GM18517 (cell line): ENCODE results near the gene TMEM86B.
"Not testable (repeated sequence)": the region's sequence is repeated elsewhere in the genome, so short reads cannot be mapped to it uniquely, and the experiment has no call there.

Experiments used
- ATAC-seq: cut with Tn5 transposase; IDR thresholded peaks from one replicate; pipeline ENCODE4 v1.9.1; 2021; ENCODE audit warnings: mild to moderate bottlenecking, moderate library complexity; ENCODE audit not compliant: unreplicated experiment

The TMEM86B gene

DNA sequence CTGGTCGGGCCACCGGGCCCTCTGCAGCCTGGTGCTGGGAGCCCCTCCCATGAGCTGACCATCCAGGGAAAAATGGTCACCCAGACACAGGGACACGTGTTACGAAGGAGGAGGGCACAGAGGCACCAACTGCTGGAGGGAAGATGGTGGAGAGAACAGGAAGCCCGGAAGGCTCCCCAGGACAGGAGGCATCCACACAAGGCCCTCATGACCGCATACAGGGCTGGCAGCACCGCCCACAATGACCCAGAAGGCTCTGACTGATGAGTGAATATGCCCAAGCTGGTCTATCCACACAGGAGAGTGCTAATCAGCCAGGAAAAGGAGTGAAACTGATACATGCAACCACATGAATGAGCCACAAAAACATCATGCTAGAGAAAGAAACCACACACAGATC, 14.0 kb upstream of the TMEM86B start:
- no peak for ATAC-seq

DNA sequence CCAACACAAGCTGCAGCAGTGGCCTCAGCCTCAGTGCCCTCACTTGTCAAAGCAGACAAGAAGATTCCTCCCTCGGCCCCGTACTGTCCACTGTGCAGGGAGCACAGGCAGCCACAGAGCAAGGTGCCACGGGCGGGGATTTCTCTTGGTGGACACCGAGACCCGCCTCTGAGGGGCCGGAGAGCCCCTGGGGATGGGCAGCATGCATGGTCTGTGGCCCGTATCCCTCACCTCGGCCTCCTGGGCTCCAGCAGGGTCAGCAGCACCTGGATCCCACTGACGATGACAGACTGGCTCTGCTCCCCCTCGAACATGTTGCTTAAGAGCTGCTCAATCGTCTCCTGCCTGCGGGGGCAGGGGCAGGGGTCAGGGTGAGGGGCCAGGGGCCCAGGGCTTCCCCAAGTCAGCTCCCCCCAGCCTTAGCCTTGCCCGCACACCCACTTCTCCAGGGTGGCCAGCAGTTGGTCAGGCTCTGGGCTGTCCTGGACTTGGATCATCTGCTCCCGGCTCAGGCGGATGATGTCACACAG, 13.4 kb upstream of the TMEM86B start:
- no peak for ATAC-seq

DNA sequence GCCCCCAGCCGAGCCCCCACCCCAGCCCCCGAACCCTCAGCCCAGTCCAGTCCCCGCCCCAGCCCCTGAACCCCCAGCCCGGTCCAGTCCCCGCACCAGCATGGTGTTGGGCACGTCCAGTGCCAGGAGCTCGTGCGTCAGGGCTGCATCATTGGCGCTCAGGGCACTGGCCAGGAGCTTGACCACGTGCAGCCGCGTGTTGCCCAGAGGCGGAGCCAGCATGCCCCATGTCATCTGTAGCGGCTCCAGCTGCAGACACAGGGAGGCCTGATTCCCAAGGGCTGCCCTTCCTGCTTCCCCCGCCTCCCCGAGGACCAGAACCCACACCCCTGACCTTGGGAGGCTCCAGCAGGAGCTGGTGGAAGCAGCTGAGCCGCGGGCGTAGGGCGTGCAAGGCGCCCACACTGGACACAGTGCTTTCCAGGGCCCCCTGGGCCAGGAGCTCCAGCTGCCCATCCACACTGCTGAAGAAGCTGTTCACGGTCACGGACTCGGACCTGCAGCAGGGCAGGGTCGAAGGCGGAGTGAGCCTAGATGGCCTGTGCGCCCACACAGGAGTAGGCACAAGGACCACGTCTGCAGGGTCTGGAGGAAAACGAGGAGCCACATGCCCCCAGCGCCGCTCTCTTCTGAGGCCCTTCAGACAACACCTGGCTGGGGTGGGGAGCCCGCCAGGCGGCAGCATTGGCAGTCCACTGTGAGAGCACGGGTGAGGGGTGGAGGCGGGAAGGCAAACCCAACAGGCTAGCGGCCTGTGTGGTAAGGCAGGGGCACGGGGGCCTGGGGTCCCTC, 12.8 kb upstream of the TMEM86B start:
- no peak for ATAC-seq

GRCh38 chr19:55240713-55241020, 12.1 kb upstream of the TMEM86B start:
- ATAC-seq, result no peak

GRCh38 chr19:55239004-55239403, 10.4 kb upstream of the TMEM86B start:
- ATAC-seq, result no peak

DNA sequence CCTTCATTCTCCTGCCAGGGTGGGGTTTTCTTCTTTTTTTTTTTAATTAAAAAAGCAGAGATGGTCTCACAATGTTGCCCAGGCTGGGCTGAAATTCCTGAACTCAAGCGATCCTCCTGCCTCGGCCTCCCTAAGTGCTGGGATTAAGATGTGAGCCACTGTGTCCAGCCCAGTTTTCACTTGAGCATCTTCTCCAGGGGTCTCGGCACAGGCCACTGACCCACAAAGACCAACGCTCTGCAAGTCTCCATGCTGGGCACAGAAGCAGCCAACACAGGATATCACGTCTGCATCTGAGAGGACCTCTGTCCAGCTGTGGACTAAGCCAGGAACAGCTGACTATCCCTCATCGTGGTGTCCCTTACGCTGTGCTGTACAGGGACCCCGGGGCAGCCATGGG, 9.5 kb upstream of the TMEM86B start:
- ATAC-seq, result no peak

DNA sequence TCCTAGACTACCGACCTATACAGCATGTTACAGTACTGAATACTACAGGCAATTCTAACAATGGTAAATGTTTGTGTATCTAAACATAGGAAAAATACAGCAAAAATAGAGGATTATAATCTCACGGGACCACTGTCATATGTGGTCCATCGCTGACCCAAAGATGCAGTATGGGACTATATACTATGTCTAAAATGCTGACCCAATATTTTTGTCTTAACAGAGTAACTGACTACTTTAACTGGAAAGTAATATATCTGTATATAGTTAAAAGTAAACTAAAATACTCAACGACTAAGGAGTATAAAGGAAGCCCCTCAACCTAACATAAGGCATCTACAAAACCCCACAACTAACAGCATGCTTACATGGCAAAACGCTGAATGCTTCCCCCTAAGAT, 4.4 kb upstream of the TMEM86B start:
- ATAC-seq, result no peak

DNA sequence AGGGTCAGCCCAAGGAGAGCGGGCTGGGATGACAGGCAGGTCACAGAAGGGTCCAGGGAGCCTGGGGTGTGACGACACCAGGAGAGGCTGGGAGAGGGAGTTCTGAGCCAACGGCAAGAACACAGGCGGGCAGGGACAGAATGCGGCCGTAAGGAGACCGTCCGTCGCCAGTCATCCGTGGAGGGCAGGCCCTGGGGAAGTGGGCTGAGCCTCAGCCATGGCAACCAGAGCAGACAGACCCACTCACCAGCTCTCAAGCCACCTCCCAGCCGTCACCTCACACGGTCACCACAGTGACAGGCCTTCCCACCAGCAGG, 3.7 kb upstream of the TMEM86B start:
- ATAC-seq, result no peak

DNA sequence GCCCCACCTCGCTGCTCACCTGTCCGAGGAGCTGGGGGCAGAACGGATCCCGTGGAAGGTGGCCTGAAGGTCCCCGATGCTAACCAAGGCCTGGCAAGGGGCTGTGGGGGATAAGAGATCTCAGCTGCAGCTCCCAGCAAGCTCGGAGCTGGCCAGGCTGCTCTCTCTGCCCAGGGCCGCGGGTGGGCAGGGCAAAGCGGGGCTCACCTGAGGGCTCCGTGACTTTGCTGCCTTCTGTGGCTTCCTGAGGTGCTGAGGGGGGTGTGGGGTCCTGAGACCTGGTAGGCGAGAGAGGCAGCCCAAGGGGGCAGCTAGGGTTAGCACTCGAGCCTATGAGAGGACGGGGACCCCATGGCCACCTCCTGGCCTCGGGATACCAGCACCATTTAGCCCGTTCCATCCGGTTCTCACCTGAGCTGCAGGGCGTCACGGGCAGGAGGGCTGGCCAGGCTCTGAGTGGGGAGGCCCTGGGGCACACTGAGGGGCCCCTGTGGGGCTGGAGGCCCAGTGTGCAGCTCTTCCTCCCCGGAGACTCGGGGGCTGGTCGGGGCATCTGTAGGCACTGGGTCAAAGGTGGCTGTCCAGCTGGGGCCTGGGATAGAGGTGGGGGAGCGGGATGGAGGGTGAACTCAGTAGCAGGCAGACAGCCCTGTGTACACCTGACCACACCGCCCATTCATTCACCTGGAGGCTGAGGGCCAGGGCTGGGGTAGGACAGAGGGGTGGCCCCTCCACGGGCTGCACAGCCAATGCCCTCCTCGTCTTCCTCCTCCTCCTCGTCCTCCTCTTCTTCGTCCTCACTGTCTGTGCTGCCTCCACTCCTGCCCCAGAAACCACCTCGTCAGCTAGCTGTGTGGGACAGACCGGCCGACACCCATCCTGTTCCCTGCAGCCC, 3.1 kb upstream of the TMEM86B start:
- no peak for ATAC-seq

- no peak for ATAC-seq
Observed at GRCh38 chr19:55230780-55231179, 2.2 kb upstream of the TMEM86B start.

- no peak for ATAC-seq
Observed at GRCh38 chr19:55230329-55230728, 1.8 kb upstream of the TMEM86B start.

DNA sequence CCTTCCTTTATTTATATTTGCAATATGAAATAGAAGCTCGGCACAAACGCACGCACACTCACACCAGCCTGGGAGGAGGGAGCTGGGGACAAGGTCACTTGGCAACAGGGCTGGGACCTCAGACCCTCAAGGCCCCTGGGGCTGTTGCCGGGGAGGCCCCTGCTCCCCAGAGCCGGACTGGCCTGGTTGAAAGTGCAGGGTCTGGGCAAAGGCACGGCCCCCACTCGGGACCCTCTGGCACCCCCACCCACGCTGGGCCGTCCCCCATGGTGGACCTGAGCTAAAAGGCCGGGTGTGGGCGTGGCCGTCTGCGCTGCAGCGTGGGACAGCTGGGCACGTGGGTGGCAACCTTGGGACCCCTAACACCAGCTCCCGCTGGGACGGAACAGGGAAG, 1.2 kb upstream of the TMEM86B start:
- no peak for ATAC-seq

DNA sequence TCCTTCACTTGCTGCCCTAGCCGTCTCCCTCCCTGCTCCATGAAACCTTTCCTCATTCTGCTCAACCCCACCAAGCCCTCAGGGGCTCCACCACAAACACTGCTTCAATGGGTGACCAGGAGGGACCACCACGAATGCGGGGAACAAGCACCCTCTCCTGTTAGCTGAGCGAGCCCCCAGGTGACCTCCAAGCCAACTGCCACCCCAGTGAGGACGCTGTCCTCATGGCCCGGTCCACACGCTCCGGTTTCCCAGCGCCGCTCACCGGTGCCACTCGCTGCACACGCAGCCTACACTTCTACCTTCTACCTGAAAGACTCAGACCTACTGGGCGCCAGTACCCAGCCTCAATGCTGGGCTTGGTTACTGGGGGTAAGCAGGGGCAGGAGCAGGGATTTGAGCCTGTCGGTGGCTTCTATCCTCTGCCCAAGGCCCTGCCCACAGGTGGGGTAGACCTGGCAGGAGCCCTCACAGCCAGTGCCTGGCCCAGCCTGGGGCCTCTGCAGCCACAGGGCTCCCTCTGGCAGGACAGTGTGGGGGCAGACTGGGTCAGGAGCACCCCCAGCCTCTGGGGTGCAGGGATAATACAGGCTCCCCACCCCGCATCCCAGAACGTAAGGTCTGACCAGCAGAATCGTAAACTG, 704 bp upstream of the TMEM86B start:
- ATAC-seq, result no peak

DNA sequence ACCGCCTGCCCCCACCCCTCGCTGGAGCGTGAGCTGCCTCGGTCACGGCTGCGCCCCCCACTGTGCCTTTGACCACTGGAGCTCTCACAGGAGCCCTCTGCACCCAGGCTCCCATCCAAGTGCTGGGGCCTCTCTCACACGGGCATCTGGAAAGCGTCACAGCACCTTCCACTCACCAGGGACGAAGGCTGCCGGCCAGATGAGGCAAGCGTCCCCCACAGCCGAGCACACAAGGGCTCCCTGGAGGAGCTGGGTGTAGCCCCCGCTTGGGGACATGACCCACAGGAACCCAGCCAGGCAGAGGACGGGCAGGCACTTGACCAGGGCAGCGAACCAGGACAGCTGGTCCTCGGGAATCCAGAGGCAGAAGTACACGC, 560 bp downstream of the TMEM86B start:
- no peak for ATAC-seq

GRCh38 chr19:55227241-55228014, 1.1 kb downstream of the TMEM86B start:
- ATAC-seq, result no peak

- ATAC-seq, result no peak
Observed at GRCh38 chr19:55226788-55227187, 1.8 kb downstream of the TMEM86B start.

GRCh38 chr19:55226273-55226672, 2.3 kb downstream of the TMEM86B start:
- no peak for ATAC-seq

- ATAC-seq, result no peak
Observed at GRCh38 chr19:55225415-55225958, 3.1 kb downstream of the TMEM86B start.

DNA sequence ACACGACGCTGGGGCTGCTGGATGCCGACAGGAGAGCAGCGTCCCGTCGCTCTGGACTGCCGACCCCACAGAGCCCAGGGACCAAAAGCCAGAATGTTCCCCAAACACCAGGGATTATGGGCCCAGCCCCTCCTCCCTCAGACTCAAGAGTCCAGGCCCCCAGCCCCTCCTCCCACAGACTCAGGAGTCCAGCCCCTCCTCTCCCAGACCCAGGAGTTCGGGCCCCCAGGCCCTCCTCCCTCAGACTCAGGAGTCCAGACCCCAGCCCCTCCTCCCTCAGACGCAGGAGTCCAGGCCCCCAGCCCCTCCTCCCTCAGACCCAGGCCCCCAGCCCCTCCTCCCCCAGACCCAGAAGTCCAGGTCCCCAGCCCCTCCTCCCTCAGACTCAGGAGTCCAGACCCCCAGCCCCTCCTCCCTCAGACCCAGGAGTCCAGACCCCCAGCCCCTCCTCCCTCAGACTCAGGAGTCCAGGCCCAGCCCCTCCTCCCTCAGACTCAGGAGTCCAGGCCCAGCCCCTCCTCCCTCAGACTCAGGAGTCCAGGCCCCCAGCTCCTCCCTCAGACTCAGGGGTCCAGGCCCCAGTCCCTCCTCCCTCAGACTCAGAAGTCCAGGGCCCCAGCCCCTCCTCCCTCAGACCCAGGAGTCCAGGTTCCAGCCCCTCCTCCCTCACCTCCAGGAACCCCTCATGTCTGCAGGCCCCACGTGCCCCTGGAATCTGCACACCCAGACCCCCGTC, 3.7 kb downstream of the TMEM86B start:
- not testable (repeated sequence) for ATAC-seq

DNA sequence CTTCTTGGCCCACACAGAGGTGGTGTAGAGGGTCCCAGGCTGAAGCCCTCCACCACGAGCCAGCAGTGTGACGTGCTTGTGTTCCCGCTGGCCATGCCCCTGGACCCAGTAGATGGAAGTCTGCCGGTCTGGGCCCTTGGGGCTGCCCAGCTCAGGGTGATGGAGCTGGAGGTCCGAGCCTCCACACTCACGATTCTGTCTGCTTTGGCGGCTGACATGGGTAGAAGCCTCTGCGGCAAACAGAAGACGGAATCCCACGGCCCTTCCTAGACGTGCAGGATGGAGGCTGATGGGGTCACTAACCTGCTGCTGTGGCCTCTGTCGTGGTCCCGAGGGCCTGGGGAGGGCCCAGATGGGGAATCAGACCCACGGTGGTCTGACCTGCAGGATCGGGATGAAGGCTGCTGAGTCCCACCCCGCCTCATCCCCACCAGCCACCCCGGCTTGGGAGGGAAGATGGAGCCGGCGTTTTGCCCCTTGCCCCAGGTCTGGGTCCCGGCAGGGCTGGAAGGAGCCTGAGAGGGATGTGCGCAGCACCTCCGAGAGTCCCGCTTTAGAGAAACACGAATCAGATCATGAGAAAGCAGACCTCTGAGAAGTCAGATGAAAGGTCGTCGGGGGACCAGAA, 4.4 kb downstream of the TMEM86B start:
- no peak for ATAC-seq
